Activated gamma-delta T cell (primary cell): ENCODE measurements around the gene KLHL12.
A peak's percentile ranks its signal among the peaks of the same experiment; 100 is the strongest.

Experiments used
- DNase-seq: peaks from one replicate; lab custom pipeline; 2025; lab: John Stamatoyannopoulos, UW

KLHL12 gene

GRCh38 chr1:202880961-202881460 is 46.0 kb downstream of the KLHL12 start:
- DNase-seq = no peak

- DNase-seq = no peak
Observed at GRCh38 chr1:202880062-202880461, 47.0 kb downstream of the KLHL12 start.

GRCh38 chr1:202879128-202879527 is 47.9 kb downstream of the KLHL12 start:
- DNase-seq = no peak

GRCh38 chr1:202873026-202873425 is 54.0 kb downstream of the KLHL12 start:
- DNase-seq = no peak

- no peak for DNase-seq
Observed at GRCh38 chr1:202871367-202871766, 55.7 kb downstream of the KLHL12 start.

GRCh38 chr1:202862679-202863560 is 64.1 kb downstream of the KLHL12 start:
- DNase-seq = no peak

GRCh38 chr1:202861420-202862132 is 65.5 kb downstream of the KLHL12 start:
- peak; percentile 22 for DNase-seq

- no peak for DNase-seq
Observed at GRCh38 chr1:202860744-202861419, 66.2 kb downstream of the KLHL12 start.

GRCh38 chr1:202858789-202859414 is 68.1 kb downstream of the KLHL12 start:
- DNase-seq = no peak

- no peak for DNase-seq
Observed at GRCh38 chr1:202858331-202858730, 68.7 kb downstream of the KLHL12 start.

GRCh38 chr1:202857136-202857610 is 69.9 kb downstream of the KLHL12 start:
- DNase-seq = no peak

GRCh38 chr1:202856014-202856413 is 71.0 kb downstream of the KLHL12 start:
- no peak for DNase-seq

- DNase-seq = no peak
Observed at GRCh38 chr1:202854787-202855186, 72.2 kb downstream of the KLHL12 start.

GRCh38 chr1:202852163-202852904 is 74.7 kb downstream of the KLHL12 start:
- no peak for DNase-seq

GRCh38 chr1:202850593-202851362 is 76.3 kb downstream of the KLHL12 start:
- DNase-seq = no peak

GRCh38 chr1:202848191-202848542 is 78.9 kb downstream of the KLHL12 start:
- no peak for DNase-seq

GRCh38 chr1:202844935-202845334 is 82.1 kb downstream of the KLHL12 start:
- no peak for DNase-seq

GRCh38 chr1:202844259-202844658 is 82.8 kb downstream of the KLHL12 start:
- no peak for DNase-seq

GRCh38 chr1:202843081-202843480 is 84.0 kb downstream of the KLHL12 start:
- no peak for DNase-seq
